ENCODE results near the gene KRT14. TPM values are rescaled to one million over a fixed set of nuclear protein-coding genes. Genes with fewer than 3 reads are reported as not detected.
"Not testable (repeated sequence)": the region's sequence is repeated elsewhere in the genome, so short reads cannot be mapped to it uniquely, and the experiment has no call there.

Gene KRT14
- total and polyA plus RNA-seq, 2 of the 4 experiments (the other 2 are of a cell fraction), result not detected

DNA sequence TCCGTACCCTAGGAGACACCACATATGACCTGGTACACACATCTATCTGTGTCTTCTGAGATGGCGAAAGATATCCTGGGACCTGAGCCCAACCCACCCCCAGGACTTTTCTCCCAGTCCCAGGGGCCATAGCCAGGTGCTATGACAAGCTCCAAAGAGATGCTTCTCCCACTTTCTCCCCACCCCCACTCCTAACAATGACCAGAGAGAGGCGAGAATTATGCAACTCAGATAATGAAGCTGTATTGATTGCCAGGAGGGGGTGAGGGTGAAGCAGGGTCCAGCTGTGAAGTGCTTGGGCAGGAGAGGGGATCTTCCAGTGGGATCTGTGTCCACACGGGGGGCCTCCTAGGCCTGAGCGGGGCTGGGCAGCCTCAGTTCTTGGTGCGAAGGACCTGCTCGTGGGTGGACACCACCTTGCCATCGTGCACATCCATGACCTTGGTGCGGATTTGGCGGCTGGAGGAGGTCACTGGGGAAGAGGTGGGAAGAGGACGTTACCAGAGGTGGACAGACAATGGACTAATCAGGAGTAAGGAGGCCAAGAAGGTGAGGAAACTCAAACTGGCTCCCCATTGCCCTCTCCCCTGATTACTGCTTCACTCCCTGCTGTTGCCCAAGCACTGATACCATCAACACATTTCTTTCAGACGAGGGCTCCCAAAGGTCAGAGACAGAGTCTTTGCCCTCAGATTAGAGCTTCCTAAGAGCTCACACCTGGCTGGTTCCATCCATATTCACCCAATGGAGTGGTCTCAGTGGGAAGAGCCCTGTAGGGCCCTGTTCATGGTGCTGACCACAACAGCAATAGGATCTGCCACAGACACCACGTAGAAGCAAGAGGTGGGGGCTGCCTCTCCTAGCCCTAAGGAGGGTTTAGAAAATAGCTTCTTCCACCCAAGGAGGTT, 4.4 kb downstream of the KRT14 start:
- H2BK20ac ChIP-seq (ENCODE audit: low read depth, low read length); H3K4me1 ChIP-seq (ENCODE audit: control insufficient read depth, insufficient read depth, low read length); H2BK5ac ChIP-seq (ENCODE audit: low read depth, low read length, poor library complexity, severe bottlenecking); H3K9me3 ChIP-seq (ENCODE audit: control insufficient read depth, insufficient read depth, low read length); POLR2A ChIA-PET (ENCODE audit: unreplicated experiment); BruUV-seq (replicated peaks); in situ Hi-C loops (cut with MboI; ENCODE audit: low sequenced_read_pairs); DNase-seq; H2BK15ac ChIP-seq (ENCODE audit: low read depth, low read length); H3K9ac ChIP-seq (ENCODE audit: low read depth, low read length); intact Hi-C loops (cut with micrococcal nuclease); H3K36me3 ChIP-seq (ENCODE audit: control insufficient read depth, insufficient read depth, low read length); H2AK9ac ChIP-seq (replicated peaks; ENCODE audit: low read depth, low read length, poor library complexity); H2AK5ac ChIP-seq (ENCODE audit: low read depth, low read length); H3K4ac ChIP-seq (ENCODE audit: low read depth, low read length); H3K56ac ChIP-seq (ENCODE audit: extremely low read depth, insufficient read depth, low read length); H3K27ac ChIP-seq (ENCODE audit: insufficient read depth, low read length); H3K79me1 ChIP-seq (ENCODE audit: low read depth in 1 of 2, low read length in 2 of 2); H2AFZ ChIP-seq (replicated peaks; ENCODE audit: low read length, poor library complexity); ATAC-seq (ENCODE audit: low read depth); dilution Hi-C loops (cut with HindIII; ENCODE audit: low sequenced_read_pairs, unreplicated experiment); H4K20me1 ChIP-seq (ENCODE audit: insufficient read depth, low read length); H2BK120ac ChIP-seq (ENCODE audit: low read depth, low read length); H3K9me1 ChIP-seq (ENCODE audit: insufficient read depth, low read length); H3K4me2 ChIP-seq (ENCODE audit: low read depth, low read length); H4K91ac ChIP-seq (ENCODE audit: insufficient read depth, low read depth, low read length); H4K8ac ChIP-seq (ENCODE audit: low read depth in 2 of 2, low read length in 2 of 2); H3K18ac ChIP-seq (ENCODE audit: low read depth, low read length); H4K5ac ChIP-seq (ENCODE audit: low read depth, low read length); H3K23ac ChIP-seq (ENCODE audit: low read depth, low read length); H3K4me3 ChIP-seq (ENCODE audit: insufficient read depth, low read depth, low read length); H3K14ac ChIP-seq (replicated peaks; ENCODE audit: low read depth, low read length): not testable (repeated sequence)
- H3K27me3 ChIP-seq (ENCODE audit: control insufficient read depth, insufficient read depth, low read length), result peaks cover 37% of the 10 kb centered on the region
- WGBS, 2 experiments (ENCODE audit: extremely low coverage in 2 of 2, insufficient read length in 1 of 2), result no CpG with 5 or more reads among the region's 13 CpGs
- CTCF ChIA-PET, result interaction anchor here (1.7 kb wide), 1 partner anchor 11 kb away, joined by 5 read pairs; no protein-coding TSS in a partner anchor

Data from IMR-90 (cell line).